Measurements from ENCODE around the gene FAM78A.
A peak's percentile ranks its signal among the peaks of the same experiment; 100 is the strongest.
"Not testable (repeated sequence)": the region's sequence is repeated elsewhere in the genome, so short reads cannot be mapped to it uniquely, and the experiment has no call there.

Gene FAM78A

DNA sequence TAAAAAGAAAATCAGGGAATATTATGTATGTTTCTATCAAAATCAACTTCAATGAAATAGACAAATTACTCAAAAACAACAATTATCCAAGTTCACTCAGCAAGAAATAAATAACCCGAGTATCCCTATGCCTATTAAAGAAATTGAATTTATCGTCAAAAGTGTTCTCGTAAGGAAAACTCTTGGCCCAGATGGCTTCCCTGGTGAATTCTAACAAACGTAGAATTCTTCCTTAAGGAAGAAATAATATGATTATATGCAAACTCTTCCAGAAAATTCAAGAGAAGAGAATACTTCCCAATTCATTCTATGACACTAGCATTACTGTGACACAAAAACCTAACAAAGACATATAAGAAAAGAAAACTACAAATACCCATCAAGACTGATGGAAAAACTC, 29.7 kb downstream of the FAM78A start:
- no peak overlapping the region for H2BK15ac ChIP-seq (ENCODE audit: low read length)
- WGBS, 2 donors (ENCODE audit: extremely low coverage in 2 of 2, insufficient read length in 2 of 2, insufficient replicate concordance in 1 of 2) = no CpG with 5 or more reads among the region's 4 CpGs

DNA sequence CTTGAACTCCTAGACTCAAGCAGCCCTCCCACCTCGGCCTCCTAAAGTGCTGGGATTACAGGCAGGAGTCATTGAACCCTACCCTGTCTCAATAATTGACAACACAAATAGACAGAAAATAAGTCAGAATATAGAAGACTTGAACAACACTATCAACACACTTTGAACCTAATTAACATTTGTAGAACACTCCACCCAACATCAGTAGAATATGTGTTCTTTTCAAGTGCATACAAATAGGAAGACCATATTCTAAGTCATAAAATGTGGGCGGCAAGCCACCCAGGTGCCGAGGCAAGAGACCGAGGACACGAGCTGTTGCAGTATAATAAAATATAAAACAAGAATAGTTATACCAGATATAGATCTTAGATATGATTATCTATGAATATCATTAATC, 32.0 kb downstream of the FAM78A start:
- H2AFZ ChIP-seq (ENCODE audit: low read length); H3K27me3 ChIP-seq (ENCODE audit: control insufficient read depth in 3 of 3, insufficient read depth in 3 of 3, low read depth in 1 of 3, low read length in 3 of 3): not testable (repeated sequence)
- no CpG with 5 or more reads among the region's 5 CpGs for WGBS, 2 donors (ENCODE audit: extremely low coverage in 2 of 2, insufficient read length in 2 of 2, insufficient replicate concordance in 1 of 2)

More for the DNA sequence above, 29.7 kb downstream of the FAM78A start:
- Histone ChIP-seq H3K4me2 (ENCODE audit: insufficient read depth, low read length, poor library complexity, severe bottlenecking) (no peak overlapping the region), H3K4me3 (ENCODE audit: low read length in 2 of 2) (no peak overlapping the region), H3K27ac (replicated peaks; ENCODE audit: low read length) (no peak overlapping the region), H3K36me3 (replicated peaks in 1 of 2; ENCODE audit: control insufficient read depth in 2 of 2, insufficient read depth in 2 of 2, low read length in 2 of 2) (no peaks in the 10 kb centered on the region), H4K8ac (ENCODE audit: low read depth, low read length) (no peak overlapping the region), H3K79me1 (ENCODE audit: low read depth, low read length) (no peaks in the 10 kb centered on the region), H2BK120ac (ENCODE audit: low read depth, low read length) (no peak overlapping the region), H3K9ac (ENCODE audit: low read depth, low read length, poor library complexity) (no peak overlapping the region), H3K14ac (ENCODE audit: low read length) (no peak overlapping the region), H2BK12ac (ENCODE audit: low read length) (no peak overlapping the region), H2BK5ac (ENCODE audit: low read length) (no peak overlapping the region), H2AK5ac (ENCODE audit: low read depth, low read length) (no peak overlapping the region), H3K4me1 (ENCODE audit: control insufficient read depth in 2 of 2, insufficient read depth in 1 of 2, low read depth in 1 of 2, low read length in 2 of 2) (no peaks in the 10 kb centered on the region), H3K27me3 (ENCODE audit: control insufficient read depth in 3 of 3, insufficient read depth in 3 of 3, low read depth in 1 of 3, low read length in 3 of 3) (no peaks in the 10 kb centered on the region), H3K9me3 (replicated peaks in 1 of 2; ENCODE audit: control insufficient read depth in 2 of 2, insufficient read depth in 1 of 2, low read depth in 1 of 2, low read length in 2 of 2) (peaks cover 0 to 6% of the 10 kb centered on the region in 2 donors), H2AFZ (ENCODE audit: low read length) (no peak overlapping the region), H3K23ac (ENCODE audit: low read depth, low read length, poor library complexity) (no peak overlapping the region), H3K4ac (ENCODE audit: low read length) (no peak overlapping the region), H4K91ac (ENCODE audit: low read depth, low read length, poor library complexity) (no peak overlapping the region), H3K18ac (ENCODE audit: low read length) (no peak overlapping the region)
- DNase-seq (ENCODE audit: low spot score) = no peak

DNA sequence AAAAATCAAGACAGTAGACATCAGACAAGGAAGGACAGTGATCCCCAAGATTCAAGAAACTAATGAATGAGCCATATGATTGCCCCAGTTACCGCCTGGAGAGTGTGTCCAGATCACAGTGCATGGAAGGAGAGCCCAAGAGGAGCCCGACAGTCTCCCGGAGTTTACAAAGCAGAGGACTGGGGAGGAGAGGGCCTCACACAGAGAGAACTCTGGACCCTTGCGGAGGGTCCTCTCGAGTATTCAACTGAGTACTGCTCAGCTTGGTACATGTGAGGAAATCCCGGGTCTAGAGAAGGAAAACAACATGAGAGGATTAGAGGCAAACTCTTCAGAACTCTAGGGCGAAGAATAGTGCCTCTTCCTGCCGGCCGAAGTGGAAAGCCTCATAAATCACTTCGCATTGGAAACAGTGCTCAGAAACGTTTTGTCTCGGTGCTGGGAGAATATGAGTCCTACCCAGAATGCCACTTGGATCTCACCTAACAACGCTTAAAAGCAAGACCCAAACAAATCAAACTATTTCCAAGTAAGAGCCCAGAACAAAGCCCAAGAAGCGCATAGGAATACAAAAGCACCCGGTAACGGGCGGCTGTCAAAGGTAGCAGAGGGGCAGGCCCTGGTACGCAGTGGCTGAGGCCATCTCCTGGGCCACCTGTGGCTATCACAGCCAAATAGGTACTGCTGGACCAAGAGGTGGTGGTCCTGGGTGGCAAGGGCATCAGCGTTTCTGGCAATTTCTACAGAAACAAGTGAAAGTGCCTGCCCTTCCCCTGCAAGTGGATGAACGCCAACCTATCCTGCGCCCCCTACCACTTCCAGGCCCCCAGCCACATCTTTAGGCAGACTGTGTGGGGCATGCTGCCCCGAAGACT, 36.0 kb downstream of the FAM78A start:
- Histone ChIP-seq H2AK5ac (ENCODE audit: low read depth, low read length) (peak overlapping the region; percentile 1), H2BK5ac (ENCODE audit: low read length) (no peak overlapping the region), H3K14ac (ENCODE audit: low read length) (peak overlapping the region; percentile 1), H2BK12ac (ENCODE audit: low read length) (no peak overlapping the region), H3K4me1 (ENCODE audit: control insufficient read depth in 2 of 2, insufficient read depth in 1 of 2, low read depth in 1 of 2, low read length in 2 of 2) (peaks cover 20 to 23% of the 10 kb centered on the region in 2 donors), H3K79me1 (ENCODE audit: low read depth, low read length) (no peaks in the 10 kb centered on the region), H2BK15ac (ENCODE audit: low read length) (no peak overlapping the region), H3K4me2 (ENCODE audit: insufficient read depth, low read length, poor library complexity, severe bottlenecking) (no peak overlapping the region), H3K27me3 (ENCODE audit: control insufficient read depth in 3 of 3, insufficient read depth in 3 of 3, low read depth in 1 of 3, low read length in 3 of 3) (no peaks in the 10 kb centered on the region), H3K9me3 (replicated peaks in 1 of 2; ENCODE audit: control insufficient read depth in 2 of 2, insufficient read depth in 1 of 2, low read depth in 1 of 2, low read length in 2 of 2) (peaks cover 0 to 2% of the 10 kb centered on the region in 2 donors), H4K91ac (ENCODE audit: low read depth, low read length, poor library complexity) (no peak overlapping the region), H3K9ac (ENCODE audit: low read depth, low read length, poor library complexity) (no peak overlapping the region), H2BK120ac (ENCODE audit: low read depth, low read length) (no peak overlapping the region), H3K27ac (replicated peaks; ENCODE audit: low read length) (no peak overlapping the region), H3K4ac (ENCODE audit: low read length) (no peak overlapping the region), H3K4me3 (ENCODE audit: low read length in 2 of 2) (no peak overlapping the region), H3K23ac (ENCODE audit: low read depth, low read length, poor library complexity) (peak overlapping the region; percentile 1), H4K8ac (ENCODE audit: low read depth, low read length) (no peak overlapping the region), H3K36me3 (replicated peaks in 1 of 2; ENCODE audit: control insufficient read depth in 2 of 2, insufficient read depth in 2 of 2, low read length in 2 of 2) (peaks cover 0 to 11% of the 10 kb centered on the region in 2 donors), H3K18ac (ENCODE audit: low read length) (peak overlapping the region; percentile 42), H2AFZ (ENCODE audit: low read length) (peak overlapping the region; percentile 80)
- DNase-seq (ENCODE audit: low spot score) = no peak
- WGBS, 2 donors (ENCODE audit: extremely low coverage in 2 of 2, insufficient read length in 2 of 2, insufficient replicate concordance in 1 of 2) = no CpG with 5 or more reads among the region's 22 CpGs

More for the DNA sequence above, 32.0 kb downstream of the FAM78A start:
- H3K27ac ChIP-seq (replicated peaks; ENCODE audit: low read length); H3K18ac ChIP-seq (ENCODE audit: low read length); H3K23ac ChIP-seq (ENCODE audit: low read depth, low read length, poor library complexity); H3K4me2 ChIP-seq (ENCODE audit: insufficient read depth, low read length, poor library complexity, severe bottlenecking); H2AK5ac ChIP-seq (ENCODE audit: low read depth, low read length); H2BK5ac ChIP-seq (ENCODE audit: low read length); H2BK120ac ChIP-seq (ENCODE audit: low read depth, low read length); H3K9ac ChIP-seq (ENCODE audit: low read depth, low read length, poor library complexity); H3K36me3 ChIP-seq (replicated peaks in 1 of 2; ENCODE audit: control insufficient read depth in 2 of 2, insufficient read depth in 2 of 2, low read length in 2 of 2); H3K4me3 ChIP-seq (ENCODE audit: low read length in 2 of 2); H3K79me1 ChIP-seq (ENCODE audit: low read depth, low read length); H3K4me1 ChIP-seq (ENCODE audit: control insufficient read depth in 2 of 2, insufficient read depth in 1 of 2, low read depth in 1 of 2, low read length in 2 of 2); H2BK12ac ChIP-seq (ENCODE audit: low read length); H3K14ac ChIP-seq (ENCODE audit: low read length); DNase-seq (ENCODE audit: low spot score); H4K8ac ChIP-seq (ENCODE audit: low read depth, low read length); H3K4ac ChIP-seq (ENCODE audit: low read length); H2BK15ac ChIP-seq (ENCODE audit: low read length); H3K9me3 ChIP-seq (replicated peaks in 1 of 2; ENCODE audit: control insufficient read depth in 2 of 2, insufficient read depth in 1 of 2, low read depth in 1 of 2, low read length in 2 of 2); H4K91ac ChIP-seq (ENCODE audit: low read depth, low read length, poor library complexity): not testable (repeated sequence)

DNA sequence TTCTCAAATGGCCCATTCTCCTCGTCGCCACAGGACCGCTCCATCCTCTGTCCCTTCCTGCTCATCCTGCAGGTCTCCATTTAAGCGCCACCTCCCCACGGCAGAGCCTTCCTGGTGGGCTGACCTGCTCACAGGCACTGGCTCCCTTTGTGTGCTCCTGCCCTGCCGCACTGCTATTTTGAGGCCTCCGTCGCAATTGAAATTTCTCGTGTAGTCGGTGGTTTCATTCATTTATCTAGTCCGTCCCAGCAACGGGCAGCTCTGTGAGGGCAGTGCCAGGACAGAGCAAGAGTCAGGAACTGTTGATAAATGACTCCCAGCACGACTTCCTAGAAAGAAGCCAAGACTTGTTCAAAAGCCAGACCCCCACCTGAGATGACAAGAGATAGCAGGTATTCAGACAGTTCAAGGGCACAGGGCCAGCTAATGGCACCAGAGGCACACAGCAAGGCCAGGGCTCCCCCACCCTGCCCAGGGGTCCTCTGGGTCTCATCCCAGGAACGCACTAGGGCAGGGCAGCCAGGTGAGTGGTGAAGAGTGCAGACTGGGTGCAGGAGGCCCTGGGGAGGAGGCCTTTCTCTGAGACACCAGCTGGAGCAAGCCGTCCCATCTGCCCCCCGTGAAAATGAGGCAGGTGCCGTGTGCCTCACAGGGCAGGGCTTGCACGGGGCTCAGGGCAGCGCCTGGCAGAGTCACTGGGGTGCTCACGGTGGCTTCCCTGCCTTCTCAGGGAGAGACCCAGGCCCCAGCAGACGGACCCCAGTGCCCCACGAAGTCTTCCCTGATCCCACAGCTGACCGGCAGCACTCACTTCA, 36.9 kb downstream of the FAM78A start:
- Histone ChIP-seq H4K91ac (ENCODE audit: low read depth, low read length, poor library complexity) (no peak overlapping the region), H3K9ac (ENCODE audit: low read depth, low read length, poor library complexity) (peak overlapping the region; percentile 64), H3K18ac (ENCODE audit: low read length) (peak overlapping the region; percentile 92), H2BK120ac (ENCODE audit: low read depth, low read length) (no peak overlapping the region), H3K4ac (ENCODE audit: low read length) (no peak overlapping the region), H3K4me2 (ENCODE audit: insufficient read depth, low read length, poor library complexity, severe bottlenecking) (no peak overlapping the region), H3K9me3 (replicated peaks in 1 of 2; ENCODE audit: control insufficient read depth in 2 of 2, insufficient read depth in 1 of 2, low read depth in 1 of 2, low read length in 2 of 2) (peaks cover 0 to 2% of the 10 kb centered on the region in 2 donors), H3K36me3 (replicated peaks in 1 of 2; ENCODE audit: control insufficient read depth in 2 of 2, insufficient read depth in 2 of 2, low read length in 2 of 2) (peaks cover 0 to 20% of the 10 kb centered on the region in 2 donors), H2BK12ac (ENCODE audit: low read length) (no peak overlapping the region), H3K14ac (ENCODE audit: low read length) (no peak overlapping the region), H2BK5ac (ENCODE audit: low read length) (peak overlapping the region; percentile 88), H3K27me3 (ENCODE audit: control insufficient read depth in 3 of 3, insufficient read depth in 3 of 3, low read depth in 1 of 3, low read length in 3 of 3) (no peaks in the 10 kb centered on the region), H3K4me1 (ENCODE audit: control insufficient read depth in 2 of 2, insufficient read depth in 1 of 2, low read depth in 1 of 2, low read length in 2 of 2) (peaks cover 20 to 23% of the 10 kb centered on the region in 2 donors), H2BK15ac (ENCODE audit: low read length) (peak overlapping the region; percentile 99), H2AFZ (ENCODE audit: low read length) (peak overlapping the region; percentile 85), H3K4me3 (ENCODE audit: low read length in 2 of 2) (no peak overlapping the region), H2AK5ac (ENCODE audit: low read depth, low read length) (peak overlapping the region; percentile 21), H3K27ac (replicated peaks; ENCODE audit: low read length) (peak overlapping the region; percentile 8), H3K79me1 (ENCODE audit: low read depth, low read length) (no peaks in the 10 kb centered on the region), H4K8ac (ENCODE audit: low read depth, low read length) (peak overlapping the region; percentile 70), H3K23ac (ENCODE audit: low read depth, low read length, poor library complexity) (peak overlapping the region; percentile 39)
- no CpG with 5 or more reads among the region's 23 CpGs for WGBS, 2 donors (ENCODE audit: extremely low coverage in 2 of 2, insufficient read length in 2 of 2, insufficient replicate concordance in 1 of 2)
- DNase-seq (ENCODE audit: low spot score) = no peak

All from neuronal stem cell (in vitro differentiated cells).